ENCODE results near the gene SLC39A3.

The SLC39A3 gene

GRCh38 chr19:2766594-2767372 is 27.0 kb upstream of the SLC39A3 start:
- H3K4me3 ChIP-seq (ENCODE audit: control insufficient read depth in 1 of 7, extremely low read depth in 1 of 7, insufficient read depth in 4 of 7, low read depth in 2 of 7, low read length in 6 of 7): no peak overlapping the region
- H3K27ac ChIP-seq (ENCODE audit: insufficient read depth in 1 of 2, low read depth in 1 of 2, low read length in 2 of 2, poor library complexity in 1 of 2, severe bottlenecking in 2 of 2): no peak overlapping the region
- POLR2A ChIA-PET: no interaction called here
- peaks cover 0 to 25% (median 21%) of the 10 kb centered on the region in 4 experiments for H3K4me1 ChIP-seq (ENCODE audit: control extremely low read depth in 1 of 4, control insufficient read depth in 4 of 4, insufficient read depth in 4 of 4, low read length in 3 of 4)
- no peaks in the 10 kb centered on the region for H3K27me3 ChIP-seq (replicated peaks in 2 of 5; ENCODE audit: control insufficient read depth in 4 of 5, insufficient read depth in 5 of 5, low read length in 4 of 5)
- no peak for DNase-seq
- CTCF ChIA-PET: interaction anchor here (1.1 to 1.2 kb wide), 2 partner anchors 15 to 118 kb away, joined by 3 to 5 read pairs; no protein-coding TSS in a partner anchor
- H3K9me3 ChIP-seq (ENCODE audit: control extremely low read depth in 1 of 5, control insufficient read depth in 4 of 5, insufficient read depth in 2 of 5, low read depth in 1 of 5, low read length in 4 of 5): no peaks in the 10 kb centered on the region
- peaks cover 2 to 74% (median 44%) of the 10 kb centered on the region in 4 experiments for H3K36me3 ChIP-seq (ENCODE audit: control insufficient read depth in 4 of 4, insufficient read depth in 4 of 4, low read length in 3 of 4)
- WGBS (ENCODE audit: insufficient coverage): 98% methylated on average over 33 of the region's 35 CpGs

GRCh38 chr19:2765376-2765775 is 25.6 kb upstream of the SLC39A3 start:
- ChIA-PET CTCF (no interaction called here), POLR2A (interaction anchor here (1.0 kb wide), 1 partner anchor 10 kb away, joined by 5 read pairs; no protein-coding TSS in a partner anchor)
- no peak for DNase-seq
- peaks cover 2 to 82% (median 55%) of the 10 kb centered on the region in 4 experiments for H3K36me3 ChIP-seq (ENCODE audit: control insufficient read depth in 4 of 4, insufficient read depth in 4 of 4, low read length in 3 of 4)
- no peak overlapping the region for H3K27ac ChIP-seq (ENCODE audit: insufficient read depth in 1 of 2, low read depth in 1 of 2, low read length in 2 of 2, poor library complexity in 1 of 2, severe bottlenecking in 2 of 2)
- H3K27me3 ChIP-seq (replicated peaks in 2 of 5; ENCODE audit: control insufficient read depth in 4 of 5, insufficient read depth in 5 of 5, low read length in 4 of 5): no peaks in the 10 kb centered on the region
- no peaks in the 10 kb centered on the region for H3K9me3 ChIP-seq (ENCODE audit: control extremely low read depth in 1 of 5, control insufficient read depth in 4 of 5, insufficient read depth in 2 of 5, low read depth in 1 of 5, low read length in 4 of 5)
- no peak overlapping the region for H3K4me3 ChIP-seq (ENCODE audit: control insufficient read depth in 1 of 7, extremely low read depth in 1 of 7, insufficient read depth in 4 of 7, low read depth in 2 of 7, low read length in 6 of 7)
- 98% methylated on average over 10 of the region's 15 CpGs for WGBS (ENCODE audit: insufficient coverage)
- H3K4me1 ChIP-seq (ENCODE audit: control extremely low read depth in 1 of 4, control insufficient read depth in 4 of 4, insufficient read depth in 4 of 4, low read length in 3 of 4): peaks cover 0 to 11% (median 8%) of the 10 kb centered on the region in 4 experiments

DNA sequence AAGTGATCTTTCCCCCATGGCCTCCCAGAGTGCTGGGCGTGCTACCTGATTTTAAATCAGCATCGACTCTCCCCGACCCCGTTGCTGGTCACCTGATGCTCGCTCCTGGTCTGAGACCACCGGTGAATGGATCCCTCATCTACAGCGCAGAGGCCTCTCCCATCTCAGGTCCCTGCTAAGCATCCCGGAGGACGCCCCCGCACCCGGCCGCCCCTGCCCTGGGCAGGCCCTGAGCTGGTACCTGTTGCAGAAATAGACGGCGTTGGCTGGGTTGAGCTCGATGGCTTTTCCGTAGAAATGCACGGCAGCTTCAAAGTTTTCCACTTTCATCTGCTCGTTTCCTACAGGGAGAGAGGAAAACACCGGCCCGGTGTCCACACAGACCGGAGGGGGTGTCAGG is 25.1 kb upstream of the SLC39A3 start:
- Histone ChIP-seq H3K27ac (ENCODE audit: insufficient read depth in 1 of 2, low read depth in 1 of 2, low read length in 2 of 2, poor library complexity in 1 of 2, severe bottlenecking in 2 of 2) (no peak overlapping the region), H3K36me3 (ENCODE audit: control insufficient read depth in 4 of 4, insufficient read depth in 4 of 4, low read length in 3 of 4) (peaks cover 2 to 81% (median 55%) of the 10 kb centered on the region in 4 experiments), H3K9me3 (ENCODE audit: control extremely low read depth in 1 of 5, control insufficient read depth in 4 of 5, insufficient read depth in 2 of 5, low read depth in 1 of 5, low read length in 4 of 5) (no peaks in the 10 kb centered on the region), H3K4me3 (ENCODE audit: control insufficient read depth in 1 of 7, extremely low read depth in 1 of 7, insufficient read depth in 4 of 7, low read depth in 2 of 7, low read length in 6 of 7) (no peak overlapping the region), H3K27me3 (replicated peaks in 2 of 5; ENCODE audit: control insufficient read depth in 4 of 5, insufficient read depth in 5 of 5, low read length in 4 of 5) (no peaks in the 10 kb centered on the region), H3K4me1 (ENCODE audit: control extremely low read depth in 1 of 4, control insufficient read depth in 4 of 4, insufficient read depth in 4 of 4, low read length in 3 of 4) (peaks cover 0 to 8% (median 4%) of the 10 kb centered on the region in 4 experiments)
- POLR2A ChIA-PET: interaction anchor here (1.0 kb wide), 1 partner anchor 11 kb away, joined by 5 read pairs; no protein-coding TSS in a partner anchor
- 98% methylated on average over 16 of the region's 21 CpGs for WGBS (ENCODE audit: insufficient coverage)
- DNase-seq: no peak
- CTCF ChIA-PET: interaction anchor here (0.9 kb wide), 1 partner anchor 17 kb away, joined by 3 read pairs; no protein-coding TSS in a partner anchor

DNA sequence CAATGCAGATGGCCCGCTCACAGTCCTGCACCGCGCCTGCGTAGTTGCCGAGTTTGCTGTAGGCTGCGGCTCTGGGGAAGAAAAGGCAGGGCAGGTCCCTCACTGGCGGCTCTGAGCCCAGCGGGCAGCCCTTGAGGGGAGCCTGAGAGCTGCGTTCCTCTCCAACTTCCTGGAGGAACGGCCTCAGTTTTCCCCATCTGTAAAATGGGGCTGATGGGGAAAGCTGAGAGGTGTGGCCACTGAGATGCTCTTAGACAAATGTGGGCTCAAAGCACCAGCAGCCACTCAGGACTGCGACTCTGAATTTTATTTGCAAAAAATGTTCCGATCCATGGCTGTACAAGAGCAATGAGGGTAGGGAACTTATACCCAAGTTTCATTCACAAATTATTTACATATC is 23.9 kb upstream of the SLC39A3 start:
- Histone ChIP-seq H3K27me3 (replicated peaks in 2 of 5; ENCODE audit: control insufficient read depth in 4 of 5, insufficient read depth in 5 of 5, low read length in 4 of 5) (no peaks in the 10 kb centered on the region), H3K4me3 (ENCODE audit: control insufficient read depth in 1 of 7, extremely low read depth in 1 of 7, insufficient read depth in 4 of 7, low read depth in 2 of 7, low read length in 6 of 7) (no peak overlapping the region), H3K27ac (ENCODE audit: insufficient read depth in 1 of 2, low read depth in 1 of 2, low read length in 2 of 2, poor library complexity in 1 of 2, severe bottlenecking in 2 of 2) (peak overlapping the region in 1 of 2 experiments; percentile 5), H3K36me3 (ENCODE audit: control insufficient read depth in 4 of 4, insufficient read depth in 4 of 4, low read length in 3 of 4) (peaks cover 3 to 84% (median 59%) of the 10 kb centered on the region in 4 experiments), H3K9me3 (ENCODE audit: control extremely low read depth in 1 of 5, control insufficient read depth in 4 of 5, insufficient read depth in 2 of 5, low read depth in 1 of 5, low read length in 4 of 5) (no peaks in the 10 kb centered on the region), H3K4me1 (ENCODE audit: control extremely low read depth in 1 of 4, control insufficient read depth in 4 of 4, insufficient read depth in 4 of 4, low read length in 3 of 4) (no peaks in the 10 kb centered on the region)
- ChIA-PET CTCF (interaction anchor here (0.9 kb wide), 2 partner anchors 16 to 18 kb away, joined by 3 read pairs; no protein-coding TSS in a partner anchor), POLR2A (interaction anchor here (0.6 kb wide), 1 partner anchor 236 kb away, joined by 4 read pairs; no protein-coding TSS in a partner anchor)
- WGBS (ENCODE audit: insufficient coverage): 100% methylated on average over 10 of the region's 12 CpGs
- DNase-seq: no peak

- no peaks in the 10 kb centered on the region for H3K9me3 ChIP-seq (ENCODE audit: control extremely low read depth in 1 of 5, control insufficient read depth in 4 of 5, insufficient read depth in 2 of 5, low read depth in 1 of 5, low read length in 4 of 5)
- H3K4me3 ChIP-seq (ENCODE audit: control insufficient read depth in 1 of 7, extremely low read depth in 1 of 7, insufficient read depth in 4 of 7, low read depth in 2 of 7, low read length in 6 of 7): no peak overlapping the region
- no peaks in the 10 kb centered on the region for H3K27me3 ChIP-seq (replicated peaks in 2 of 5; ENCODE audit: control insufficient read depth in 4 of 5, insufficient read depth in 5 of 5, low read length in 4 of 5)
- ChIA-PET POLR2A (interaction anchor here (0.6 kb wide), 1 partner anchor 13 kb away, joined by 4 read pairs; no protein-coding TSS in a partner anchor), CTCF (interaction anchor here (0.6 kb wide), 1 partner anchor 28 kb away, joined by 3 read pairs; no protein-coding TSS in a partner anchor)
- DNase-seq: no peak
- peaks cover 6 to 82% (median 60%) of the 10 kb centered on the region in 4 experiments for H3K36me3 ChIP-seq (ENCODE audit: control insufficient read depth in 4 of 4, insufficient read depth in 4 of 4, low read length in 3 of 4)
- peak overlapping the region in 1 of 2 experiments; percentile 5 for H3K27ac ChIP-seq (ENCODE audit: insufficient read depth in 1 of 2, low read depth in 1 of 2, low read length in 2 of 2, poor library complexity in 1 of 2, severe bottlenecking in 2 of 2)
- H3K4me1 ChIP-seq (ENCODE audit: control extremely low read depth in 1 of 4, control insufficient read depth in 4 of 4, insufficient read depth in 4 of 4, low read length in 3 of 4): no peaks in the 10 kb centered on the region
- WGBS (ENCODE audit: insufficient coverage): 97% methylated on average over 22 of the region's 23 CpGs
Measured at GRCh38 chr19:2762783-2763496, 23.1 kb upstream of the SLC39A3 start.

- Histone ChIP-seq H3K4me3 (ENCODE audit: control insufficient read depth in 1 of 7, extremely low read depth in 1 of 7, insufficient read depth in 4 of 7, low read depth in 2 of 7, low read length in 6 of 7) (no peak overlapping the region), H3K27me3 (replicated peaks in 2 of 5; ENCODE audit: control insufficient read depth in 4 of 5, insufficient read depth in 5 of 5, low read length in 4 of 5) (no peaks in the 10 kb centered on the region), H3K36me3 (ENCODE audit: control insufficient read depth in 4 of 4, insufficient read depth in 4 of 4, low read length in 3 of 4) (peaks cover 6 to 82% (median 62%) of the 10 kb centered on the region in 4 experiments), H3K9me3 (ENCODE audit: control extremely low read depth in 1 of 5, control insufficient read depth in 4 of 5, insufficient read depth in 2 of 5, low read depth in 1 of 5, low read length in 4 of 5) (no peaks in the 10 kb centered on the region), H3K4me1 (ENCODE audit: control extremely low read depth in 1 of 4, control insufficient read depth in 4 of 4, insufficient read depth in 4 of 4, low read length in 3 of 4) (no peaks in the 10 kb centered on the region), H3K27ac (ENCODE audit: insufficient read depth in 1 of 2, low read depth in 1 of 2, low read length in 2 of 2, poor library complexity in 1 of 2, severe bottlenecking in 2 of 2) (no peak overlapping the region)
- DNase-seq: no peak
- ChIA-PET CTCF (interaction anchor here (0.6 kb wide), 1 partner anchor 29 kb away, joined by 3 read pairs; no protein-coding TSS in a partner anchor), POLR2A (interaction anchor here (0.6 kb wide), 1 partner anchor 12 kb away, joined by 4 read pairs; no protein-coding TSS in a partner anchor)
- 98% methylated on average over 33 of the region's 43 CpGs for WGBS (ENCODE audit: insufficient coverage)
Measured at GRCh38 chr19:2761876-2762782, 22.3 kb upstream of the SLC39A3 start.
